Measurements from ENCODE around the gene GALNT17.

GALNT17 gene

DNA sequence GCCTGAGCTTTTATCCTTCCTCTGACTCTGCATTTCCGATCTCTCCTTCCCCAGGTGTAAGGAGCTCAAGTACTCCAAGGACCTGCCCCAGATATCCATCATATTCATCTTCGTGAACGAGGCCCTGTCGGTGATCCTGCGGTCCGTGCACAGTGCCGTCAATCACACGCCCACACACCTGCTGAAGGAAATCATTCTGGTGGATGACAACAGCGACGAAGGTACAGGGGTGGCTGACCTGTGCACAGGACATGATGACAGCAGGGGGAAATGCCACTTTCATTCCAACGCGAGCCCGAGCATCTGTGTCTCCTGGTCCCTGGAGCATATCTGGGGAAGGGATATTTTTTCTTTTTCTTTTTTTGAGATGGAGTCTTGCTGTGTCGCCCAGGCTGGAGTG is 256.2 kb downstream of the GALNT17 start:
- TF ChIP-seq ZNF426 (tag by site-specific recombination; IDR thresholded peaks at IDR 0.05) (no peak), ZNF114 (tag by site-specific recombination; IDR thresholded peaks at IDR 0.05) (no peak)
- TF ChIP-seq, protein P1, sequence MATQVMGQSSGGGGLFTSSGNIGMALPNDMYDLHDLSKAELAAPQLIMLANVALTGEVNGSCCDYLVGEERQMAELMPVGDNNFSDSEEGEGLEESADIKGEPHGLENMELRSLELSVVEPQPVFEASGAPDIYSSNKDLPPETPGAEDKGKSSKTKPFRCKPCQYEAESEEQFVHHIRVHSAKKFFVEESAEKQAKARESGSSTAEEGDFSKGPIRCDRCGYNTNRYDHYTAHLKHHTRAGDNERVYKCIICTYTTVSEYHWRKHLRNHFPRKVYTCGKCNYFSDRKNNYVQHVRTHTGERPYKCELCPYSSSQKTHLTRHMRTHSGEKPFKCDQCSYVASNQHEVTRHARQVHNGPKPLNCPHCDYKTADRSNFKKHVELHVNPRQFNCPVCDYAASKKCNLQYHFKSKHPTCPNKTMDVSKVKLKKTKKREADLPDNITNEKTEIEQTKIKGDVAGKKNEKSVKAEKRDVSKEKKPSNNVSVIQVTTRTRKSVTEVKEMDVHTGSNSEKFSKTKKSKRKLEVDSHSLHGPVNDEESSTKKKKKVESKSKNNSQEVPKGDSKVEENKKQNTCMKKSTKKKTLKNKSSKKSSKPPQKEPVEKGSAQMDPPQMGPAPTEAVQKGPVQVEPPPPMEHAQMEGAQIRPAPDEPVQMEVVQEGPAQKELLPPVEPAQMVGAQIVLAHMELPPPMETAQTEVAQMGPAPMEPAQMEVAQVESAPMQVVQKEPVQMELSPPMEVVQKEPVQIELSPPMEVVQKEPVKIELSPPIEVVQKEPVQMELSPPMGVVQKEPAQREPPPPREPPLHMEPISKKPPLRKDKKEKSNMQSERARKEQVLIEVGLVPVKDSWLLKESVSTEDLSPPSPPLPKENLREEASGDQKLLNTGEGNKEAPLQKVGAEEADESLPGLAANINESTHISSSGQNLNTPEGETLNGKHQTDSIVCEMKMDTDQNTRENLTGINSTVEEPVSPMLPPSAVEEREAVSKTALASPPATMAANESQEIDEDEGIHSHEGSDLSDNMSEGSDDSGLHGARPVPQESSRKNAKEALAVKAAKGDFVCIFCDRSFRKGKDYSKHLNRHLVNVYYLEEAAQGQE (tag by site-specific recombination; IDR thresholded peaks at IDR 0.05) = no peak
- TF ChIP-seq, protein P2, sequence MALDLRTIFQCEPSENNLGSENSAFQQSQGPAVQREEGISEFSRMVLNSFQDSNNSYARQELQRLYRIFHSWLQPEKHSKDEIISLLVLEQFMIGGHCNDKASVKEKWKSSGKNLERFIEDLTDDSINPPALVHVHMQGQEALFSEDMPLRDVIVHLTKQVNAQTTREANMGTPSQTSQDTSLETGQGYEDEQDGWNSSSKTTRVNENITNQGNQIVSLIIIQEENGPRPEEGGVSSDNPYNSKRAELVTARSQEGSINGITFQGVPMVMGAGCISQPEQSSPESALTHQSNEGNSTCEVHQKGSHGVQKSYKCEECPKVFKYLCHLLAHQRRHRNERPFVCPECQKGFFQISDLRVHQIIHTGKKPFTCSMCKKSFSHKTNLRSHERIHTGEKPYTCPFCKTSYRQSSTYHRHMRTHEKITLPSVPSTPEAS (tag by site-specific recombination; IDR thresholded peaks at IDR 0.05) = no peak
- TF ChIP-seq, protein P3, sequence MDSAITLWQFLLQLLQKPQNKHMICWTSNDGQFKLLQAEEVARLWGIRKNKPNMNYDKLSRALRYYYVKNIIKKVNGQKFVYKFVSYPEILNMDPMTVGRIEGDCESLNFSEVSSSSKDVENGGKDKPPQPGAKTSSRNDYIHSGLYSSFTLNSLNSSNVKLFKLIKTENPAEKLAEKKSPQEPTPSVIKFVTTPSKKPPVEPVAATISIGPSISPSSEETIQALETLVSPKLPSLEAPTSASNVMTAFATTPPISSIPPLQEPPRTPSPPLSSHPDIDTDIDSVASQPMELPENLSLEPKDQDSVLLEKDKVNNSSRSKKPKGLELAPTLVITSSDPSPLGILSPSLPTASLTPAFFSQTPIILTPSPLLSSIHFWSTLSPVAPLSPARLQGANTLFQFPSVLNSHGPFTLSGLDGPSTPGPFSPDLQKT (IDR thresholded peaks at IDR 0.05; ENCODE audit: borderline replicate concordance, low read depth, low read length) = no peak
- ChIA-PET POLR2A (no interaction called here), CTCF (no interaction called here)
- H3K4me3 ChIP-seq (ENCODE audit: low read depth, low read length) = no peak overlapping the region
- H3K27ac ChIP-seq (ENCODE audit: extremely low read depth, low read depth, low read length) = no peak overlapping the region
- H3K4me1 ChIP-seq (ENCODE audit: control insufficient read depth, insufficient read depth, low read length) = no peaks in the 10 kb centered on the region
- no peaks in the 10 kb centered on the region for H3K9me3 ChIP-seq (ENCODE audit: control insufficient read depth, insufficient read depth, low read depth, low read length)
- H3K36me3 ChIP-seq (ENCODE audit: control insufficient read depth in 2 of 2, insufficient read depth in 1 of 2, low read length in 2 of 2) = no peaks in the 10 kb centered on the region

DNA sequence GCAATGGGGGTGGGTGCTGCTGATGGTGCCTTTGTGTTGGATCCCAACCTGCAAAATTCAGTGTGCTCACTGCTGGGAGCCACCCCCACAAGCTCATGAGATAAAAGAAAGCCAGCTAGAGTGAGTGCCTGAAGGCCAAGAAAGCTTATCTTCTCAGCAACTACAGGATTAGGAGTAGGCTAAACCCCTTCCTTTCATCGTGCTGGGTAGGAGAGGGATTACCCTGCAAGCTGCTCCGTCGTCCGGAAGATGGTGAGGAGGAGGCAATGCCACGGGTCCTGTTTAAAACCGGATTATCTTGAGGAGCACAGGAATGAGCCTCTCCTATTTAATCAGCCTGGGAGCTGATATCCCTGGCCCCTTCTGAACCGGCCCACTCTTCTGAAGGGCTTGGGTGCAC is 258.0 kb downstream of the GALNT17 start:
- H3K4me3 ChIP-seq (ENCODE audit: low read depth, low read length) = no peak overlapping the region
- no peaks in the 10 kb centered on the region for H3K9me3 ChIP-seq (ENCODE audit: control insufficient read depth, insufficient read depth, low read depth, low read length)
- H3K27ac ChIP-seq (ENCODE audit: extremely low read depth, low read depth, low read length) = no peak overlapping the region
- POLR2A ChIA-PET = no interaction called here
- H3K36me3 ChIP-seq (ENCODE audit: control insufficient read depth in 2 of 2, insufficient read depth in 1 of 2, low read length in 2 of 2) = no peaks in the 10 kb centered on the region
- no peaks in the 10 kb centered on the region for H3K4me1 ChIP-seq (ENCODE audit: control insufficient read depth, insufficient read depth, low read length)
- TF ChIP-seq KLF10 (tag by site-specific recombination; IDR thresholded peaks at IDR 0.05) (no peak), ZNF561 (tag by site-specific recombination; IDR thresholded peaks at IDR 0.05; ENCODE audit: borderline replicate concordance) (no peak), ZNF248 (tag by site-specific recombination; IDR thresholded peaks at IDR 0.05) (no peak)
- TF ChIP-seq, protein P4, sequence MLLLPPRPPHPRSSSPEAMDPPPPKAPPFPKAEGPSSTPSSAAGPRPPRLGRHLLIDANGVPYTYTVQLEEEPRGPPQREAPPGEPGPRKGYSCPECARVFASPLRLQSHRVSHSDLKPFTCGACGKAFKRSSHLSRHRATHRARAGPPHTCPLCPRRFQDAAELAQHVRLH (tag by site-specific recombination; IDR thresholded peaks at IDR 0.05) = no peak
- CTCF ChIA-PET = no interaction called here

DNA sequence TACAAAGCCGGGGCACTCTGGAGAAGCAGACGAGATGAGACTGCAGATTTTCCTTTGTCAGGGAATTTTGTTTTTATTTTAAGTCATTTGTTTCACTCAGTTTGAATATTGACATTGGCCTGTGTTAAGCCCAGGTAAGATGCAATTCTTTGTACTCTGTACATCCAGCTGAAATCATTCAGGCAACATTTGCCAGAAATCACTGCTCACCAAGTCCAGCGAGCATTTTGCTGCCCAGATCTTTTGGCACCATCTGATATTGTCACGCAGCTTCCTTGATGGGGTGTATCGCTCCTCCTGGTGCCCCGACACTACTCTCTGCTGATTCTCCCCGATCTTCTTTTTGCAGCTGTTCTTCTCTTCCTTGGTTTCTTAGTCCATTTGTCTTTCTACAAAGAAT is 261.7 kb downstream of the GALNT17 start:
- no peaks in the 10 kb centered on the region for H3K36me3 ChIP-seq (ENCODE audit: control insufficient read depth in 2 of 2, insufficient read depth in 1 of 2, low read length in 2 of 2)
- no peaks in the 10 kb centered on the region for H3K4me1 ChIP-seq (ENCODE audit: control insufficient read depth, insufficient read depth, low read length)
- no peak for TF ChIP-seq YY2 (tag by site-specific recombination; IDR thresholded peaks at IDR 0.05)
- no peak for TF ChIP-seq ZNF555 (tag by site-specific recombination; conservative IDR thresholded peaks at IDR 0.05)
- TF ChIP-seq ZBTB7A (tag by site-specific recombination; IDR thresholded peaks at IDR 0.05; ENCODE audit: low read depth) = no peak
- no peak for TF ChIP-seq ZNF521 (tag by site-specific recombination; IDR thresholded peaks at IDR 0.05)
- TF ChIP-seq GLI4 (tag by site-specific recombination; IDR thresholded peaks at IDR 0.05) = no peak
- TF ChIP-seq ZNF837 (tag by site-specific recombination; IDR thresholded peaks at IDR 0.05) = no peak
- no peaks in the 10 kb centered on the region for H3K9me3 ChIP-seq (ENCODE audit: control insufficient read depth, insufficient read depth, low read depth, low read length)
- H3K27ac ChIP-seq (ENCODE audit: extremely low read depth, low read depth, low read length) = no peak overlapping the region
- ChIA-PET CTCF (no interaction called here), POLR2A (no interaction called here)
- no peak overlapping the region for H3K4me3 ChIP-seq (ENCODE audit: low read depth, low read length)

All from HEK293 (cell line).